Endothelial cell of umbilical vein (primary cell): ENCODE measurements around the gene BCAS4. TPM values are rescaled to one million over a fixed set of nuclear protein-coding genes. Genes with fewer than 3 reads are reported as not detected.

Source experiments
- BruUV-seq: library from RNA; stranded (reverse); fragments of 400-500 nt; replicated peaks from 2 replicates; lab custom pipeline; 2021; lab: Mats Ljungman, UMichigan
- CTCF ChIA-PET: fragments of 300-600, 350-600 bp; sonication (Branson Sonifier 250); formaldehyde crosslinking; loops from one replicate; lab custom pipeline; 2021; ENCODE audit warnings: antibody characterized with exemption, inconsistent platforms; lab: Charles Lee
- POLR2A ChIA-PET: fragments of 300-600, 350-600 bp; sonication (Branson Sonifier 250); formaldehyde crosslinking; loops from one replicate; lab custom pipeline; 2021; ENCODE audit warnings: antibody characterized with exemption, inconsistent platforms; lab: Charles Lee
- DNase-seq: peaks from one replicate; pipeline ENCODE4 v3.0.0-alpha.2; 2011; ENCODE audit warnings: low read depth, low spot score
- FAIRE-seq: peaks from 2 replicates; lab custom pipeline; 2011; peaks lifted over from hg19 to GRCh38; lab: Jason Lieb, UNC
- H2AFZ ChIP-seq: 2 replicates; pipeline ENCODE4 v1.6.0; 2012; ENCODE audit warnings: low read depth, low read length, control low read depth, inconsistent platforms
- H3K27ac ChIP-seq: 2 replicates; pipeline ENCODE4 v1.5.1; 2011; ENCODE audit warnings: low read depth, mild to moderate bottlenecking, control low read depth, low read length, moderate library complexity; ENCODE audit not compliant: insufficient read depth
- H3K27me3 ChIP-seq, 2 experiments: 2 replicates each; pipeline versions ENCODE4 v1.6.0 to v1.6.1; 2011; ENCODE audit warnings: low read length in 2 of 2, mixed read lengths in 1 of 2; ENCODE audit not compliant: control insufficient read depth in 2 of 2, insufficient read depth in 2 of 2
- H3K36me3 ChIP-seq, 2 experiments: 2 replicates in 1 of 2; 3 replicates in 1 of 2; pipeline ENCODE4 v1.5.1; 2011; ENCODE audit warnings: low read length in 2 of 2, mild to moderate bottlenecking in 1 of 2, moderate library complexity in 1 of 2; ENCODE audit not compliant: control insufficient read depth in 2 of 2, insufficient read depth in 2 of 2; ENCODE audit errors: extremely low read depth in 1 of 2
- H3K4me1 ChIP-seq: 3 replicates; pipeline ENCODE4 v1.5.1; 2011; ENCODE audit warnings: mild to moderate bottlenecking, low read length; ENCODE audit not compliant: control insufficient read depth, insufficient read depth; ENCODE audit errors: extremely low read depth
- H3K4me2 ChIP-seq: 2 replicates; pipeline ENCODE4 v1.6.1; 2011; ENCODE audit warnings: low read length, control low read depth, mixed read lengths; ENCODE audit not compliant: insufficient read depth
- H3K4me3 ChIP-seq, 3 experiments: fragments of 200-600 bp in 1 of 3; sonication (generic), shearing (Covaris generic) in 1 of 3; replicated peaks in 1 of 3; 2 replicates each; pipeline ENCODE4 v1.5.1; 2011 to 2016; ENCODE audit warnings: control low read depth in 3 of 3, low read length in 3 of 3, mild to moderate bottlenecking in 2 of 3, inconsistent platforms in 1 of 3, low read depth in 1 of 3, moderate library complexity in 1 of 3; ENCODE audit not compliant: insufficient read depth in 1 of 3
- H3K79me2 ChIP-seq: 2 replicates; pipeline ENCODE4 v1.6.0; 2012; ENCODE audit warnings: low read length, inconsistent platforms; ENCODE audit not compliant: control insufficient read depth, insufficient read depth
- H3K9ac ChIP-seq: replicated peaks from 2 replicates; pipeline ENCODE3; 2011; ENCODE audit warnings: low read length, control low read depth; ENCODE audit not compliant: insufficient read depth; ENCODE audit errors: extremely low read depth
- H3K9me1 ChIP-seq: replicated peaks from 3 replicates; pipeline ENCODE4 v1.6.0; 2011; ENCODE audit warnings: mild to moderate bottlenecking, low read length; ENCODE audit not compliant: control insufficient read depth, insufficient read depth; ENCODE audit errors: extremely low read depth
- H3K9me3 ChIP-seq: replicated peaks from 2 replicates; pipeline ENCODE4 v1.5.1; 2012; ENCODE audit warnings: low read length, inconsistent platforms; ENCODE audit not compliant: control insufficient read depth, insufficient read depth
- H4K20me1 ChIP-seq: replicated peaks from 2 replicates; pipeline ENCODE3; 2011; ENCODE audit warnings: mild to moderate bottlenecking, low read length; ENCODE audit not compliant: control insufficient read depth, insufficient read depth; ENCODE audit errors: extremely low read depth
- EZH2 ChIP-seq: IDR thresholded peaks from 2 replicates; pipeline ENCODE4 v1.6.1; 2012; ENCODE audit warnings: borderline replicate concordance, low read depth, mild to moderate bottlenecking, moderate library complexity, low read length, inconsistent platforms; ENCODE audit not compliant: severe bottlenecking
- FOS ChIP-seq: IDR thresholded peaks from 2 replicates; pipeline ENCODE4 v1.6.1; 2011; ENCODE audit warnings: mild to moderate bottlenecking, low read length, moderate library complexity, borderline replicate concordance; ENCODE audit not compliant: insufficient read depth
- GATA2 ChIP-seq: IDR thresholded peaks from 2 replicates; pipeline ENCODE4 v1.7.0; 2011; ENCODE audit warnings: low read depth, mild to moderate bottlenecking, moderate library complexity, mixed read lengths, low read length; ENCODE audit not compliant: insufficient read length, insufficient read depth
- JUN ChIP-seq: IDR thresholded peaks from 2 replicates; pipeline ENCODE4 v1.6.1; 2011; ENCODE audit warnings: borderline replicate concordance, low read depth; ENCODE audit not compliant: insufficient read length, insufficient read depth
- MYC ChIP-seq: IDR thresholded peaks from one replicate; pipeline ENCODE4 v1.6.1; 2011; ENCODE audit warnings: mild to moderate bottlenecking, low read depth, low read length
- POLR2A ChIP-seq: IDR thresholded peaks from 2 replicates; pipeline ENCODE4 v1.6.1; 2012; ENCODE audit warnings: low read depth, mild to moderate bottlenecking, control low read depth, low read length
- POLR2AphosphoS5 ChIP-seq: IDR thresholded peaks from 2 replicates; pipeline ENCODE4 v1.6.1; 2012; ENCODE audit warnings: low read depth, mild to moderate bottlenecking, control low read depth, low read length, moderate library complexity; ENCODE audit not compliant: insufficient read depth
- dilution Hi-C: fragments of 300-500 bp; cut with MboI; formaldehyde crosslinking; loops from one replicate; pipeline ENCODE4 v1.15.0; 2019; ENCODE audit warnings: low sequenced_read_pairs; ENCODE audit not compliant: extremely low pct_ligation_motif_present
- intact Hi-C: fragments of 100-400 bp; cut with micrococcal nuclease; formaldehyde crosslinking; loops from one replicate; pipeline ENCODE4 v1.10.0; 2022
- polyA plus RNA-seq, 4 experiments: library from polyadenylated mRNA; depleted of rRNA in 3 of 4; stranded (reverse) in 3 of 4; unstranded in 1 of 4; fragments of >200 nt; gene quantifications; 2 replicates each; pipeline versions ENCODE4 v1.2.1 to v1.2.3, GENCODE V29; 2011 to 2012; ENCODE audit warnings: missing spikeins in 1 of 4
- total RNA-seq: library from RNA; stranded (reverse); gene quantifications from 2 replicates; pipeline ENCODE4 v1.2.3, GENCODE V29; 2021
- TF ChIP-seq, protein P1 (sequence below): IDR thresholded peaks from 2 replicates; pipeline ENCODE4 v1.6.1; 2011; ENCODE audit not compliant: insufficient read depth, insufficient read length
- TF ChIP-seq, protein P2 (sequence below), 2 donors: IDR thresholded peaks; 1 replicate in 1 of 2; 2 replicates in 1 of 2; pipeline ENCODE4 v1.5.1; 2011; ENCODE audit warnings: low read length in 2 of 2, mild to moderate bottlenecking in 2 of 2, moderate library complexity in 2 of 2, control low read depth in 1 of 2, inconsistent platforms in 1 of 2, low read depth in 1 of 2; ENCODE audit not compliant: insufficient read depth in 1 of 2; ENCODE audit errors: extremely low read depth in 1 of 2

Gene BCAS4
- total and polyA plus RNA-seq, 2 donors (not counting 3 experiments of a cell fraction or from before 2014, with no cell fraction given), result 1.0 to 1.5 TPM

DNA sequence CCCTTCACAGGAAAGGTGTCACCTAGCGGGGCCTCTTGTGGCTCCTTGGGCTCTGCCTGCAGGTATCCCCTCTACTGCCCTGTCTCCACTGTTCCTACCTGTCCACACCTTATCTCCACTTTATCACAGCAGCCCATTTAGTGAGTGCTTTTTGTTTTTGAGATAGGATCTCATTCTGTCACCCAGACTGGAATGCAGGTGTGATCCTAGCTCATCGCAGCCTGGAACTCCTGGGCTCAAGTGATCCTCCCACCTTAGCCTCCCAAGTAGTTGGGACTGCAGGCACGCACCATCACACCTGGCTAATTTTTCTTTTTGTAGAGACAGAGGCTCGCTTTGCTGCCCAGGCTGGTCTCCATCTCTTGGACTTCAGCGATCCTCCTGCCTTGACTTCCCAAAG lies 48.0 kb downstream of the BCAS4 start:
- BruUV-seq, result no TSS peak
- DNase-seq (no peak), FAIRE-seq (no peak)
- Histone ChIP-seq H3K36me3 (no peaks in the 10 kb centered on the region), H3K79me2 (no peaks in the 10 kb centered on the region), H3K27ac (no peak overlapping the region), H2AFZ (no peak overlapping the region), H3K9me3 (no peaks in the 10 kb centered on the region), H3K27me3 (no peaks in the 10 kb centered on the region), H4K20me1 (no peaks in the 10 kb centered on the region), H3K4me2 (no peak overlapping the region), H3K9ac (no peak overlapping the region), H3K9me1 (no peaks in the 10 kb centered on the region), H3K4me1 (peaks cover 5% of the 10 kb centered on the region), H3K4me3 (no peak overlapping the region)
- ChIA-PET CTCF (interaction anchor here (1.6 kb wide), 1 partner anchor 48 kb away, joined by 4 read pairs; the partner anchor contains the start of gene BCAS4), POLR2A (no interaction called here)
- dilution Hi-C loops, result no loop called here
- intact Hi-C loops, result no loop called here
- TF ChIP-seq EZH2 (no peak), JUN (no peak), MYC (no peak), FOS (no peak), GATA2 (no peak), POLR2AphosphoS5 (no peak), POLR2A (no peak)
- TF ChIP-seq, protein P1, sequence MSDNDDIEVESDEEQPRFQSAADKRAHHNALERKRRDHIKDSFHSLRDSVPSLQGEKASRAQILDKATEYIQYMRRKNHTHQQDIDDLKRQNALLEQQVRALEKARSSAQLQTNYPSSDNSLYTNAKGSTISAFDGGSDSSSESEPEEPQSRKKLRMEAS, result no peak
- TF ChIP-seq, protein P2, sequence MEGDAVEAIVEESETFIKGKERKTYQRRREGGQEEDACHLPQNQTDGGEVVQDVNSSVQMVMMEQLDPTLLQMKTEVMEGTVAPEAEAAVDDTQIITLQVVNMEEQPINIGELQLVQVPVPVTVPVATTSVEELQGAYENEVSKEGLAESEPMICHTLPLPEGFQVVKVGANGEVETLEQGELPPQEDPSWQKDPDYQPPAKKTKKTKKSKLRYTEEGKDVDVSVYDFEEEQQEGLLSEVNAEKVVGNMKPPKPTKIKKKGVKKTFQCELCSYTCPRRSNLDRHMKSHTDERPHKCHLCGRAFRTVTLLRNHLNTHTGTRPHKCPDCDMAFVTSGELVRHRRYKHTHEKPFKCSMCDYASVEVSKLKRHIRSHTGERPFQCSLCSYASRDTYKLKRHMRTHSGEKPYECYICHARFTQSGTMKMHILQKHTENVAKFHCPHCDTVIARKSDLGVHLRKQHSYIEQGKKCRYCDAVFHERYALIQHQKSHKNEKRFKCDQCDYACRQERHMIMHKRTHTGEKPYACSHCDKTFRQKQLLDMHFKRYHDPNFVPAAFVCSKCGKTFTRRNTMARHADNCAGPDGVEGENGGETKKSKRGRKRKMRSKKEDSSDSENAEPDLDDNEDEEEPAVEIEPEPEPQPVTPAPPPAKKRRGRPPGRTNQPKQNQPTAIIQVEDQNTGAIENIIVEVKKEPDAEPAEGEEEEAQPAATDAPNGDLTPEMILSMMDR (IDR thresholded peaks at IDR 0.05; ENCODE audit: extremely low read depth in 1 of 2, insufficient read depth in 1 of 2, low read depth in 1 of 2, low read length in 2 of 2), result no peak
